SK-N-MC (cell line): ENCODE data around the gene KCNT2.

ENCODE experiments used
- EZH2 ChIP-seq: fragments of 200-600 bp; sonication (generic); IDR thresholded peaks from one replicate; pipeline ENCODE4 v1.6.1; 2017; ENCODE audit warnings: antibody characterized with exemption
- POLR2AphosphoS5 ChIP-seq: IDR thresholded peaks from 2 replicates; pipeline ENCODE4 v1.6.1; 2012; ENCODE audit warnings: mild to moderate bottlenecking, low read depth, low read length, borderline replicate concordance

DNA sequence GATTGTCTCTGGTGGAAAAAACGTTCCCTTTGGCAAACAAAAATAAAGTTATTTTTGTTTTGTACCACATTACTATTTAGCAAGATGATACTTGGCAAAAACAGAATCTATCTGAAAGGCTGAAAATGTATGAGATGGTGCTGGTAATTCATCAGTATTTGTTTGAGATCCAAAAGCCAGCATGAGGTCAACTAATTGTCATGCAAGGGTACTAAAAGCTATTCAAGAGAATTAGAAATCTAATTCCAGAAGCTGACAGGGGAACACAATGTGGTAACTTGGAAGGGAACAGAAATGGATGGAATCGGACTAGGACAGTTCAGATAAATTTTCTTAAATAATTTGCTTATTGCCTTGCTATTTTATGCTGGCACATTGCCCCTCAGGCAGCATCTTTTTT, 263.8 kb downstream of the KCNT2 start:
- TF ChIP-seq EZH2 (no peak), POLR2AphosphoS5 (no peak)
